ENCODE results near the gene EP300. TPM values are rescaled to one million over a fixed set of nuclear protein-coding genes. Genes with fewer than 3 reads are reported as not detected.

The EP300 gene
- total RNA-seq, 1 donor from 2014 or later: 73.7 TPM

DNA sequence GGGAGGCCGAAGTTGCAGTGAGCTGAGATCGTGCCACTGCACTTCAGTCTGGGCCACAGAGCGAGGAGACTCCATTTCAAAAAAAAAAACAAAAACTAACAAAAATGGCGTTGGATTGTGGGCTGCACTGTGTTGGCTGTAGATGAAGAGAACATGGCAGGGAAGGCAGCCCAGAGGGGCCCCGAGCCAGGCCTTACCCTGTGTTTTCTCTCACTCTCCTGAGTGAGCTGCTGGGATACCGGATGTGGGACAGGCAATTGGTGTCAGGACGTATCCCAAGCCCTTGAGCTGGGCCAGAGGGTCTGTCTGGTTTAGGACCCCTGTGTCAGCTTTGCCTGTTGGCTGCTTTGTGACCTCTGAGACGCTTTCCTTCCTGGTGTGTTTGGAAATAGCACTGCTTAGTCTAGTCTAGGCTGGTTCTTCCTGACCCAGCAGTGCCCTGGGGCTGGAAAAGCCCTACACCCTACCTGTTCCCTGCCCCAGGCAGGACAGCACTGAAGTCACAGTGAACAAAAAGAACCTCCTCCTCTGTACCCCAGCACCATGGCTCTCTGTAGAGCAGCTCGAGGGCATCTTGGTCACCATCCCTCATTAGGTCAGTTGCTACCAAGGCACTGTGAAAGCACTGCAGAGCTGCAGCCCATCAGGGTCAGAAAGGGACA is 130.6 kb downstream of the EP300 start:
- Histone ChIP-seq H3K27ac (no peak overlapping the region), H3K4me3 (no peak overlapping the region), H3K36me3 (peaks cover 92% of the 10 kb centered on the region), H3K27me3 (ENCODE audit: low read depth) (no peaks in the 10 kb centered on the region), H3K9me3 (no peaks in the 10 kb centered on the region), H3K4me1 (peaks cover 7% of the 10 kb centered on the region)
- no peak for DNase-seq
- intact Hi-C loops (cut with DNase I): no loop called here
- no peak for ATAC-seq
- TF ChIP-seq, protein P1, sequence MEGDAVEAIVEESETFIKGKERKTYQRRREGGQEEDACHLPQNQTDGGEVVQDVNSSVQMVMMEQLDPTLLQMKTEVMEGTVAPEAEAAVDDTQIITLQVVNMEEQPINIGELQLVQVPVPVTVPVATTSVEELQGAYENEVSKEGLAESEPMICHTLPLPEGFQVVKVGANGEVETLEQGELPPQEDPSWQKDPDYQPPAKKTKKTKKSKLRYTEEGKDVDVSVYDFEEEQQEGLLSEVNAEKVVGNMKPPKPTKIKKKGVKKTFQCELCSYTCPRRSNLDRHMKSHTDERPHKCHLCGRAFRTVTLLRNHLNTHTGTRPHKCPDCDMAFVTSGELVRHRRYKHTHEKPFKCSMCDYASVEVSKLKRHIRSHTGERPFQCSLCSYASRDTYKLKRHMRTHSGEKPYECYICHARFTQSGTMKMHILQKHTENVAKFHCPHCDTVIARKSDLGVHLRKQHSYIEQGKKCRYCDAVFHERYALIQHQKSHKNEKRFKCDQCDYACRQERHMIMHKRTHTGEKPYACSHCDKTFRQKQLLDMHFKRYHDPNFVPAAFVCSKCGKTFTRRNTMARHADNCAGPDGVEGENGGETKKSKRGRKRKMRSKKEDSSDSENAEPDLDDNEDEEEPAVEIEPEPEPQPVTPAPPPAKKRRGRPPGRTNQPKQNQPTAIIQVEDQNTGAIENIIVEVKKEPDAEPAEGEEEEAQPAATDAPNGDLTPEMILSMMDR (IDR thresholded peaks at IDR 0.05): no peak

DNA sequence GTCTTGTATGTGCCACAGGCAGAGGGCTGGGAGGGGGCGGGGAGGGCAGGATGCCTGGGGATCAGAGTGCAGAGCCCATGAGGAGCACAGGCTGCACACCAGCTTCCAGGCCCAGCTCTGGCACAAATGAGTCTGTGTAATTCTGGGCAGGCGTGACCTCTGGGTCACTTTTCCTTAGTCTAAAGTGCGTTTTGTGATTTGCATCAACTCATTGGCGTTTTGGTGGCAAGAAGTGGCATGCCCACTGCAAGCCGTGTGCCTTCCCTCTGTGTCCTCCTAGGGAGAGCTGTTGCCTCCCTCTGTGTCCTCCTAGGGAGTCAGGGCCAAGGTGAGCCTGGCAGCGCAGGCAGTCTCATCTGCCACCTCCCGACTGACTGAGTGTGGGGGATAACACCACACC is 131.1 kb downstream of the EP300 start:
- ATAC-seq: no peak
- TF ChIP-seq, protein P1 (IDR thresholded peaks at IDR 0.05): no peak
- Histone ChIP-seq H3K4me1 (peaks cover under 1% of the 10 kb centered on the region), H3K27ac (no peak overlapping the region), H3K36me3 (peaks cover 96% of the 10 kb centered on the region), H3K27me3 (ENCODE audit: low read depth) (no peaks in the 10 kb centered on the region), H3K9me3 (no peaks in the 10 kb centered on the region), H3K4me3 (no peak overlapping the region)
- intact Hi-C loops (cut with DNase I): no loop called here
- no peak for DNase-seq

DNA sequence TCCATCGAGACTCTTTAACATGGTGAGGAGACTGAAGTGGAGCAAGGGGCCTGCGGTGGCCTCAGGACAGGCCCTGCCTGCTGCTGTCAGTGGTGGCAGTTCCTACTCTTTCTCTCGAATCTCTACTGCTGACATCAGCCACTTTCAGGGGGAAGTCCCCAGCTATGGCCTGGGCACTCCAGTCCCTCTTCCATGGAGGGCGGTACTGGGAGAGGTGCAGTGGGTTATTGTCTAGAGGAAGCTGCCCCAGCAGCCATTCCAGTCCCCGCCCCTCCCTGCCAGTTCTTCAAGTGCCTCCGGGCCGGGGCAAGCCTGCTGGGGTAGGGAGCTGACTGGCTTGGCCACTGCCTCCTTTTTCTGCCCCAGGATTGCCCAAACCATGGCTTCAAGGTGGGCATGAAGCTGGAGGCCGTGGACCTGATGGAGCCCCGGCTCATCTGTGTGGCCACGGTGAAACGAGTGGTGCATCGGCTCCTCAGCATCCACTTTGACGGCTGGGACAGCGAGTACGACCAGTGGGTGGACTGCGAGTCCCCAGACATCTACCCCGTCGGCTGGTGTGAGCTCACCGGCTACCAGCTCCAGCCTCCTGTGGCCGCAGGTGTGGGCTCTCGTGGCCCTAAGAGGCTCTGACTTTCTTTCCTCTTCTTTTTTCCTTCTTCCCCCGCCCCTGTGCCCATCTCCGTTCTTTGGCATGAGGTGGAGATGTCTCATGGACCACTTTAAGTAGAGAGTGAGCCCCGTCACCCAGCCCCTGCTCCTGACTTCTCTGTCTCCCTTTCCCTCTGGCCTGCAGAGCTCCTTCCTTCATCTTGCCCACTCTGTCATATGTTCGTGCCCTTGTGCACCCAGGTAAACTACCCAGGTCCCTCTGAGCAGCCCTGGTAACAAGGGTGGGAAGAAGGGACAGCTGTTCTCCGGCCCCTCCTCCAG is 134.6 kb downstream of the EP300 start:
- Histone ChIP-seq H3K4me3 (no peak overlapping the region), H3K9me3 (no peaks in the 10 kb centered on the region), H3K27me3 (ENCODE audit: low read depth) (no peaks in the 10 kb centered on the region), H3K36me3 (peaks cover 76% of the 10 kb centered on the region), H3K4me1 (no peaks in the 10 kb centered on the region), H3K27ac (peak overlapping the region; percentile 41)
- ATAC-seq (peak; percentile 21 to 69), DNase-seq (peak; percentile 58)
- intact Hi-C loops (cut with DNase I): no loop called here
- TF ChIP-seq, protein P1 (IDR thresholded peaks at IDR 0.05): no peak

DNA sequence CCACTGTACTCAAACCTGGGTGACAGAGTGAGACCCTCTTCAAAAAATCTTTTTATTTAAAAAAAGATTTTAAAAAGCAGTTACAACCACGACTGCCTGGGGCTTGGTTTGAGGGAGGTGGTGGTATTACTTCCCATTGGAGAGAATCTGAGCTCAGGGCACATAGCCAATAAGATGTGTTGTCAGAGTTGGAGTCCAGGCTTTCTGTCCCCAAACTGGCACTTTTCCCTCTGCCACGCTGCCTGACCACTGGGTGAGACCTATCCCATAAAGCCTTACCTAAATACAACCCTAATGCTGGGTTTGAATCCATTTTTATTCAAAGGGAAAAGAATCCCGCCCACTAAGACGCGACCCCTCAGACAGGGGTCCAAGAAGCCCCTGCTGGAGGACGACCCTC is 136.8 kb downstream of the EP300 start:
- DNase-seq (no peak), ATAC-seq (no peak)
- H3K27me3 ChIP-seq (ENCODE audit: low read depth): no peaks in the 10 kb centered on the region
- TF ChIP-seq, protein P1 (IDR thresholded peaks at IDR 0.05): no peak
- no peak overlapping the region for H3K4me3 ChIP-seq
- no peaks in the 10 kb centered on the region for H3K4me1 ChIP-seq
- H3K27ac ChIP-seq: no peak overlapping the region
- intact Hi-C loops (cut with DNase I): no loop called here
- no peaks in the 10 kb centered on the region for H3K9me3 ChIP-seq
- peaks cover 53% of the 10 kb centered on the region for H3K36me3 ChIP-seq

Other genes starting within 250 kb of the EP300 start
- gene ST13, start 236.0 kb upstream of the EP300 start, total RNA-seq: 237 TPM
- 19.1 TPM for gene XPNPEP3, start 235.4 kb upstream of the EP300 start, total RNA-seq
- gene DNAJB7, start 230.5 kb upstream of the EP300 start, total RNA-seq: not detected
- gene RBX1, start 141.2 kb upstream of the EP300 start, total RNA-seq: 46.7 TPM
- 22.8 TPM for gene L3MBTL2, start 112.7 kb downstream of the EP300 start, total RNA-seq
- gene CHADL, start 148.3 kb downstream of the EP300 start, total RNA-seq: 3.6 TPM
- gene RANGAP1, start 193.6 kb downstream of the EP300 start, total RNA-seq: 43.8 TPM
- gene ZC3H7B, start 208.9 kb downstream of the EP300 start, total RNA-seq: 63.1 TPM

Measured in lower lobe of right lung (tissue), 2 donors.